Loucy (cell line): Measurements from ENCODE around the gene CD177.

Source experiments
- CTCF ChIP-seq: fragments of 200-600 bp; sonication (generic); conservative IDR thresholded peaks from 2 replicates; pipeline ENCODE4 v1.5.1; 2014; ENCODE audit warnings: mild to moderate bottlenecking, antibody characterized with exemption, low read length
- EZH2phosphoT487 ChIP-seq: fragments of 200-600 bp; IDR thresholded peaks from 2 replicates; pipeline ENCODE4 v1.6.1; 2018; ENCODE audit warnings: antibody characterized with exemption, mild to moderate bottlenecking, moderate library complexity, borderline replicate concordance

- no peak for TF ChIP-seq CTCF
- TF ChIP-seq EZH2phosphoT487 = no peak
These were observed 47.4 kb upstream of the CD177 start for GRCh38 chr19:43306097-43306496.
